HFFc6 (cell line): ENCODE data around the gene FAM20C. TPM values are rescaled to one million over a fixed set of nuclear protein-coding genes. Genes with fewer than 3 reads are reported as not detected.

Experiments used
- DNase-seq: peaks from one replicate; pipeline ENCODE4 v3.0.0-alpha.2; 2018
- H3K27ac Mint-ChIP-seq: 2 replicates; pipeline ENCODE4 v1.8.0; 2020; ENCODE audit warnings: mild to moderate bottlenecking, mixed read lengths
- H3K27me3 Mint-ChIP-seq: 2 replicates; pipeline ENCODE4 v1.8.0; 2021; ENCODE audit warnings: mild to moderate bottlenecking, moderate library complexity, mixed read lengths; ENCODE audit not compliant: insufficient read depth
- H3K36me3 Mint-ChIP-seq: 2 replicates; pipeline ENCODE4 v1.8.0; 2021; ENCODE audit warnings: low read depth, mixed read lengths
- H3K4me1 Mint-ChIP-seq: 2 replicates; pipeline ENCODE4 v1.8.0; 2020; ENCODE audit warnings: low read depth, mixed read lengths
- H3K4me3 Mint-ChIP-seq: 2 replicates; pipeline ENCODE4 v1.8.0; 2020; ENCODE audit warnings: mild to moderate bottlenecking, moderate library complexity, mixed read lengths
- H3K9me3 Mint-ChIP-seq: 2 replicates; pipeline ENCODE4 v1.8.0; 2020; ENCODE audit warnings: mild to moderate bottlenecking, mixed read lengths
- CTCF ChIP-seq: fragments of 200-600 bp; sonication (generic); IDR thresholded peaks from 2 replicates; pipeline ENCODE4 v1.5.0; 2021; ENCODE audit warnings: antibody characterized with exemption, mild to moderate bottlenecking
- total RNA-seq, 6 experiments: library from RNA; stranded (reverse); fragmentation: NEBNext Ultra II Directional; extraction: Animal tissue kit (Norgen Biotek cat#: 25700); gene quantifications; 2 replicates in 1 of 6; 3 replicates in 5 of 6; pipeline ENCODE4 v1.2.3, GENCODE V29; 2021

Gene FAM20C
- total RNA-seq, 6 experiments from 2014 or later, result 22.2 to 31.1 (median 23.2) TPM

- Mint-ChIP-seq H3K27ac (no peak overlapping the region), H3K36me3 (peaks cover 16% of the 10 kb centered on the region), H3K4me3 (no peak overlapping the region), H3K27me3 (peaks cover 7% of the 10 kb centered on the region), H3K4me1 (no peaks in the 10 kb centered on the region), H3K9me3 (peaks cover 4% of the 10 kb centered on the region)
- no peak for DNase-seq
- no peak for TF ChIP-seq CTCF
Observed at GRCh38 chr7:254337-255037, 62.1 kb downstream of the FAM20C start.

GRCh38 chr7:255038-255435 is 62.7 kb downstream of the FAM20C start:
- no peak overlapping the region for H3K27ac Mint-ChIP-seq
- H3K36me3 Mint-ChIP-seq, result peaks cover 19% of the 10 kb centered on the region
- peaks cover 8% of the 10 kb centered on the region for H3K9me3 Mint-ChIP-seq
- no peak for DNase-seq
- H3K4me1 Mint-ChIP-seq, result no peaks in the 10 kb centered on the region
- H3K27me3 Mint-ChIP-seq, result peaks cover 7% of the 10 kb centered on the region
- TF ChIP-seq CTCF, result no peak
- H3K4me3 Mint-ChIP-seq, result no peak overlapping the region

GRCh38 chr7:255721-256361 is 63.5 kb downstream of the FAM20C start:
- no peak overlapping the region for H3K4me3 Mint-ChIP-seq
- TF ChIP-seq CTCF, result no peak
- no peak for DNase-seq
- H3K27me3 Mint-ChIP-seq, result peaks cover 7% of the 10 kb centered on the region
- H3K9me3 Mint-ChIP-seq, result peaks cover 9% of the 10 kb centered on the region
- H3K36me3 Mint-ChIP-seq, result peaks cover 23% of the 10 kb centered on the region
- H3K27ac Mint-ChIP-seq, result no peak overlapping the region
- no peaks in the 10 kb centered on the region for H3K4me1 Mint-ChIP-seq

- H3K4me3 Mint-ChIP-seq, result no peak overlapping the region
- TF ChIP-seq CTCF, result no peak
- H3K36me3 Mint-ChIP-seq, result peaks cover 23% of the 10 kb centered on the region
- no peak for DNase-seq
- H3K27ac Mint-ChIP-seq, result no peak overlapping the region
- H3K4me1 Mint-ChIP-seq, result no peaks in the 10 kb centered on the region
- H3K27me3 Mint-ChIP-seq, result peaks cover 7% of the 10 kb centered on the region
- peaks cover 11% of the 10 kb centered on the region for H3K9me3 Mint-ChIP-seq
Observed at GRCh38 chr7:256461-256940, 64.1 kb downstream of the FAM20C start.

- Mint-ChIP-seq H3K9me3 (peaks cover 18% of the 10 kb centered on the region), H3K36me3 (peaks cover 27% of the 10 kb centered on the region), H3K4me3 (no peak overlapping the region), H3K4me1 (no peaks in the 10 kb centered on the region), H3K27ac (no peak overlapping the region), H3K27me3 (peaks cover 7% of the 10 kb centered on the region; the same call in 1 of the 2 replicates)
- no peak for TF ChIP-seq CTCF
- DNase-seq, result no peak
Observed at GRCh38 chr7:256981-257646, 64.7 kb downstream of the FAM20C start.
